Stimulated activated CD8-positive, alpha-beta memory T cell treated with anti-CD3 and anti-CD28 coated beads, Interleukin-12 subunit alpha, Interleukin-12 subunit beta, amount 100 ng/mL, for 4 hours (primary cell): ENCODE measurements around the gene UBE2D4.
"Not testable (repeated sequence)": the region's sequence is repeated elsewhere in the genome, so short reads cannot be mapped to it uniquely, and the experiment has no call there.

Experiments
- DNase-seq: peaks from one replicate; pipeline ENCODE4 v3.0.0-alpha.2; 2020; ENCODE audit warnings: low read depth

The UBE2D4 gene

DNA sequence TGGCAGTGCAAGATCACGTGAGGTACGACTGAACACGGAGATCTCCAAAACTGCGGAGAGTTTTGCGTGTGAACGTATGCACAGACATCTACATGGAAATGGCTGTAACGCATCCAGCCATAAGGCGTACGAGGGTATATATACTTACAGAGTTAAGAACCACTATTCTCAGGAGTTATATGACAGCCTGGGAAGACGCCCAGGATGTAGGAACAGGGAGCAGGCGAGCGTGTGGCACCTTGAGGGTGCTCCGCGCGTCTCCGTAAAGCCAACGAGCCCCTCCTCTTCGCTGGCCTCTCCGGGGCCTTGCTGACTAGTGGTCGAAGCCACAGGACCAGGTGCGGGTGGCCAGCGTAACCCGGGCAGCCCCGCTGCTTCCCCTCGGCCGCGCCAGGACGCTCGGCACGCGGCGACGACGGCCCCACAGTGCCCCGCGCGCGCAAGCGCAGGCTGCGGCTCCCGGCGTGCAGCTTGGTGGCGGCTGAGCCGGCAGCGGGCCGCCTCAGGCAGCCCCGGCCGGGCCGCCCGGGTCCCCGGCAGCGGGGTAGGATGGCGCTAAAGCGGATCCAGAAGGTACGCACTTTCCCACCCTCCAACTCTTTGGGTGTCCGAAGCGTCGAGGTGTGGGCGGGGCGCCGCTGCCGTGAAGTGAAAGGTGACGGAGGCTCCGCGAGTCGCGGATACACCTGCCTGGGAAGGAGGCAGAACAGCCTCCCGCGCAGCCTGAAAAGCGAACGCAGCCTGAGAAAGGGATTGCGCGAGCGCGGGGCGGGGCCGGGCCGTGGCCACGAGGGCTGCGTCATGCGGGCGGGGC is at the start of gene UBE2D4:
TSS of gene UBE2D4 (plus strand) at position 453 of the 814 bp plus-strand sequence. CDS start at position 550, 97 bp downstream.
- peak; percentile 85 for DNase-seq

DNA sequence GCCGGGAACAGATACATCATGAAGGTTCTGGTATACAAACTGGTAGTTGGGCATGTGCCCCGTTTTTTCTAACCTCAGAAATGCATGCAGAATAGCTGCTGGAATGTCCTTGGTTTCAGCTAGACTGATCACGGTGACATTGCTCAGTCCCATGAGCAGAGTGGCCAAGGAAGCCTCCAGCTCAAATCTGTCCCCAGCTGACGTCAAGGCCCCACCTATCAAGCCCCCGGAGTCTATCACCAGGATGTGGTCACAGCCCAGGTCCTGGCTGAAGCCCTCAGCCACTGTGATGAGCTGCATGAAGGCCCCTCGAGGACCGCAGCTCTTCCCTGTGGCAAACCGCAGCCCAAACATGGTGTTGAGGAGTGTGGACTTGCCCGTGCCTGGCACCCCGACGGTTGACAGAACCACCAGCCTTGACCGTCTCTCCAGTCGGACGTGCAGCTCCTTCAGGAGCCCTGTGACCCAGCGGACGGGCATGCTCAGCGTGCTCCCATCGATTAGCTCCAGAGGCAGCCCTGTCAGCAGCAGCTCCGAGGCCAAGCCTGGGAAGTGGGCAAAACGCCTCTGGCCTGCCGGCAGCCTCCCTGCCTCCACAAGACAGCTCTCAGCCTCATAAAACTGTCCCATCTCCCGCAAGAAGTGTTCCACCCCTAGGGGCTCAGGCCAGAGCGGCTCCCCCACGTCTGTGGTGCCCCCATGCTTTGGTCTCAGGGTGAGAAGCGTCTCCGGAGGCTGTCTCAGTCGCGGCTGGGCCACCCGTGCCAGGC is 49.1 kb upstream of the UBE2D4 start:
- DNase-seq: no peak

DNA sequence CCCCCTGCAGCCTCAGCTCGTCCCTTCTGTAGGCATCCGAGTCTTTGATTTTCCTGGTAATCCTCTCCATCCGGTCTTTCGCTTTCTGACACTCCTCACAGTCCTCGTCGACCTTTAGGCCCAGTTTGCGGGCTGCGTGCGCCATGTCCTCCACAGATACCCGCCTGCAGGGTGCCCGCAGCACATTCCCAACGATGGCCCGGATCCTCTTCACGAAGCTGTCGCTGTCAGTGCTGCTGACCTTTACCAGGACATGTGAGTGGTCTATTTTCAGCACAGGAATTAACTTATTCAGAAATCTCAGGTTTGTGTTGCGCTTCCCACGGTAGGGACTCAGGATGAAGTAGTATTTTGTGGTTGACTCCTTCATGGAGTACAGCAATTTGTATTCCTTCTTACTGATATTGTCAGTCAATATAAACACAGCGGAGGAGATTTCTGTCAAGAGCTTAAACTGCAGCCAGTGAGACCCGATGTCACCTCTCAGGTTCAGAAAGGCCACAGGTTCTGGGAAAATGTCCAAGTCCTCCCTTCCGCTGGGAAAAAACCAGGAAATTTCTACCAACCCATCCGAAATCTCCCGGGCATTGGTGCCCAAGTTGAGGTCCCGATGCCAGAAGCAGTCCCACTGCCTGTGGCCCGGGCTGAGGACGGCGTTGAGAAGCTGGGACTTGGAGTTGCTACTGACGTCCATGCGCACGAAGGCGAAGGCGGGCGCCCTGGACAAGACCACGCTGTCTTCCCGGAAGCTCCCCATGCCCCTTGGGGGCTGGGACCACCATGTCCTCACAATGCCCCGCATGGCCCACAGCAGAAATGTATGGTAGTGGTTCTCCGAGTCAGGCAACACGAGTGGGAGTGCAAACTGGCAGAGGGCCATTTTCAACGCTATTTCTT is 48.0 kb upstream of the UBE2D4 start:
- no peak for DNase-seq

DNA sequence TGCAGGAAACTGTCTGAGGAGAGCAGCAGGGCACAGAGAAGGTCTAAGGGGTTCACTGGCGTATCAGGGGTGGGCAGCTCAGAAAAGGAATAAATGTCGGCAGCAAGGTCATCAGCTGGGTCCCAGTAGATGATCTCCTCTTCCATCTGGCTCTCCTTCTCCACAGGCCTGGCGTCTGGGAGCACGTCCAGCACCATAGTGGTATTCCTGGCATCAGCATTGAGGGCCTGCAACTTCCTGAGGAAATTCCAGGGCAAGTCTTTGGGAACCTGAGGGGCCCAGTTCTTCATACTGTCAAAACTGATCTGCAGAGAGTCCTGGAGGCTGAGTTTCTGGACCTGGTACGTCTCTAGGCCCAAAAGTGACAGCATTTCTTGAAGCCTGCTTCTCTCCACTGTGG is 47.4 kb upstream of the UBE2D4 start:
- no peak for DNase-seq

DNA sequence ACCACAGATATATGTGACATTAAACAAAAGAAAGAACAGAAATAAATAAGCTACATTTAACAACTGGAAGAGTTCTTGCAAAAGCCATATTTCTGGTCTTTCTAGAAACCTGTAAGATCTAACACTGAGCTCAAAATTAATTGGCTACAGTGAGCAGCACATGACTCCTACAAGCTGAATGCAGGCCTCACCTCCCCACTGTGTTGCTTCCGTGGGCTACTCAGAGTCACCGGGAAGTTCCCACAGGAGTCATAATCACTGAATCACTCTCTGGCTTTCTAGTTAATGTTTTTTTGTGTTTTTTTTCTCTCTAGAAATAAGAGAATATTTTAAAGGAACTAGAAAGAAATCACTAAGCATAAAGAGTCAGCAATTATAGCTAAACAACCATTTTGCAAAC is 46.8 kb upstream of the UBE2D4 start:
- no peak for DNase-seq

DNA sequence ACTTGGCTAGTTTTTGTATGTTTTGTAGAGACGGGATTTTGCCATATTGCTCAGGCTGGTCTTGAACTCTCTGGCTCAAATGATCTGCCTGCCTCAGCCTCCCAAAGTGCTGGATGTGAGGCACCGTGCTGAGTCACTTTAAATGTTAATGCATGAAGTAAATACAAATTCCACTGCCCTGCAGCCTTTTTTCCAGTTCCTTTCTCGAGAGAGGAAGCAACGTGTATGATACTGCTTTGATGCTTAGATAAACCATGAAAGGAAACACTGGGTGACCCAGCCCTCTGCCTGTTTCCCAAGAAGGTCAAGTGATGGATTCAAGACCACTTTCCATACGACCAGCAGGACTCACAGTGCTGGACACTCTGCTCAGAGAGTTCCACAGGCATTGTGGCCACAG is 45.6 kb upstream of the UBE2D4 start:
- DNase-seq: no peak

DNA sequence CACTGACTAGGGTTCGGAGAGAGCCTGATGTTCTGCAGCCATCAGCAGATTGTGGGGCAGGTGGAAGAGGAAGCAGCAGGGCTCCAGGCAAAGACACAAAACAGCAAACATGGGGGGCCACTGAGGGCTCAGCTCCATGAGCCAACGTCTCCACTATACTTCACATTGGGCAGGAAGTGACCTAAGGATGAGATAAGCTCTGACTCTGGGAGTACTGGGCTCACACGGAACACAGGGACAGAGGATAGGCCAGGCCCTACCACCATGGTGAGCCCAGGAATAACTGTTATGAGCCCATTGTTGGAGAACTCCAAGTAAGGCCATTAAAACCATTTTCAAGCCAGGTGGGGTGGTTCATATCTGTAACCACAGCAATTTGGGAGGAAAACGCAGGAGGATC is 42.0 kb upstream of the UBE2D4 start:
- no peak for DNase-seq

DNA sequence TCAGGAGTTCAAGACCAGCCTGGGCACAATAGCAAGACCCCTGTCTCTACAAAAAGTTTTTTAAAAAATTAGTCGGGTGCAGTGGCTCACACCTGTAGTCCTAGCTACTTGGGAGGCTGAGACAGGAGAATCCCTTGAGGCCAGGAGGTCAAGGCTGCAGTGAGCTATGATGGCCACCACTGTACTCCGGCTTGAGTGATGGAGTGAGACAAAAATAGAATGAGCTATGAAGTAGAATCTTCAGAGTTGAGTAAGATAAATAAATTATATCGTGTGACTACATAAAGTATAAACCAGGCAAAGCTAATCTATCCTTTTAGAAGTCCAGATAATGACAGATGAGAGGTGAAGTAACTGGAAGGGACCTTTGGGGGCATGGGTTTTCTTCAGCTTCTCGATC is 41.6 kb upstream of the UBE2D4 start:
- no peak for DNase-seq

DNA sequence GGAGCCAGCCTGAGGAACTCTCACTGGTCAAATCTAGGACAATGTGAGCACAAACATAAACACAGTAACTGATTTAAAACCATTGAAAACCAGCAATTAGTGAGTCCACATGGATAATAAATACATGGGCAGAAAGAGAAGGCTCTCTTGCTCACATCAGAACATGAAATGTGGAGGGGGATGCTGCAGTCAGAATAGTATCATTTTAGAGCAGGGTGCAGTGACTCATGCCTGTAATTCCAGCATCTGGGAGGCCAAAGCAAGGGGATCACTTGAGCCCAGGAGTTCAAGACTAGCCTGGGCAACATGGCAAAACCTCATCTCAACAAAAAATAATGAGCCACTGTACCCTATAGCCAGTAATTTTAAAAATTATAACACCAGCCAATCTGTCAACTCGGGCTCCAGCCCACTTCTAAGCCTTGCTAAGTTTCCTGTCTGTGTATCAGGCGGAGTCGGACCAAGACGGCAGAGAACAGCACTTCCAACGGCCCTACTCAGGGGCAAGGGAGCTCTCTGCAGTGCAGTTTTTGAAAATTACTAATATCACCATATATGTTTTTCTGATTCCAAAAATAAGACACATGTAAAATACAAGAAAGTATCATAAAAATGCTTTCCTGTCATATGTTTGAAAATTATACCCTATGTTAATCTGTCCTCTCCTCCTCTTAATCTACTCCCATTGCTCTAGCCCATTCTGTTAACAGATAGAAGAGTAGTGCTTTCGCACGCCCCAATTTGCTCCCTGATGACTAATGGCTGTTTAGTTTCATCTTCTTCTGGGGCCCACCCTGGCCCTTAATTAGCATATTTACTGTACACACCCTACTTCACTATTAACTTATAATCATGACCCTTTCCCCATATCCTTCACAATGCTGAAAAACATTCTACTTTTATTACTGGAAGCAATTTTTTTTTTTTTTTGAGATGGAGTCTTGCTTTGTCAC is 37.0 kb upstream of the UBE2D4 start:
- DNase-seq: no peak

DNA sequence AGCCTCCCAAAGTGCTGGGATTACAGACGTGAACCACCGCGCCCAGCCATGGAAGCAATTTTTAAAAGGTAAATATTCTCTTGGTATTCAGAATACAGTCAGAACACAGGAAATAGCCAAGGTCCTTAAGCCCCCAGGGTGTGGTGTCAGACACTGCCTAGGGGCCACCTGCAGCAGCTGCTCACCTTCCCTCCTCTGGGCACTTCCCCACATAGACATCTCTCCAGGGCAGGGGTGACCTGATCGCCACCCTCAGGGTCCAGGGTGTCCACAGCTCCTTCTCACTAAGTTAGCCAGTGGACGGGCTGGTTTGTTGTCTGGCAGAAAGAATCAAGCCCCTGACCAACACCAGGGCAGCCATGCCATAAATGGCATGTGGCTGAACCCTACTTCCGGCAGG is 35.8 kb upstream of the UBE2D4 start:
- DNase-seq: no peak

DNA sequence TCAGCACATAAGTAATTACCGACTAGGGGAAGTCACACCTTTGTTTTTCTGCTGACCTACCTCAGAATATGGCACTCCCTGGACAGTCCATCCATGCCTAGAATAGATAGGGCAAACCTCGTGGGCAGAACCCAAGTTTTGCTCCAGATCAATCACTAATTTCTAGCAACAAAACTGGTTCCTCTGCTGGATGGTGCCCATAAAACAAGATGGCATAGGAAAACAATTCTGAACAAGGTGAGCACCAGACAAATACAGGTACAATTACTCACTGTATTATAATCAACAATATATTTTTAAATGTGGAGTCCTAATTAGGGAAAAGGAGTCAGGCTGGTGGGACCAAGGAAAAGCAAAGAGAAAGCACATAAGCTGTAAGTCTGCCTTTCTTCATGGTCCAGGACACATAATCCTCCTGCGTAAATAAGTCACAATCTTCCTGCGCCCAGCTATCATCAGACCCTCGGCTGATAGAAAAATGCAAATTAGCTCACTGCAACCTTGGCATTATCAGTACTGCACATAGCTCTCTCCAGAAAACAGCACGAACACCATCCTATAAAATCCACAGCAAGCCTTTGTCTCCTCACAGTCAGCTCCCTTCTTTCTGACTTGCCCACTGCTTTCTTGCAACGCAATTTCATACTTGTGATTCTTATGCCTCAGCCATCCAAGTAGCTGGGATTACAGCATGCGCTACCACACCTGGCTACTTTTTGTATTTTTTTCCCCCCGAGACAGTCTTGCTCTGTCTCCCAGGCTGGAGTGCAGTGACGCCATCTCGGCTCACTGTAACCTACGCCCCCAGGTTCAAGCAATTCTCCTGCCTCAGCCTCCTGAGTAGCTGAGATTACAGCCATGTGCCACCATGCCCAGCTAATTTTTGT is 34.9 kb upstream of the UBE2D4 start:
- no peak for DNase-seq

DNA sequence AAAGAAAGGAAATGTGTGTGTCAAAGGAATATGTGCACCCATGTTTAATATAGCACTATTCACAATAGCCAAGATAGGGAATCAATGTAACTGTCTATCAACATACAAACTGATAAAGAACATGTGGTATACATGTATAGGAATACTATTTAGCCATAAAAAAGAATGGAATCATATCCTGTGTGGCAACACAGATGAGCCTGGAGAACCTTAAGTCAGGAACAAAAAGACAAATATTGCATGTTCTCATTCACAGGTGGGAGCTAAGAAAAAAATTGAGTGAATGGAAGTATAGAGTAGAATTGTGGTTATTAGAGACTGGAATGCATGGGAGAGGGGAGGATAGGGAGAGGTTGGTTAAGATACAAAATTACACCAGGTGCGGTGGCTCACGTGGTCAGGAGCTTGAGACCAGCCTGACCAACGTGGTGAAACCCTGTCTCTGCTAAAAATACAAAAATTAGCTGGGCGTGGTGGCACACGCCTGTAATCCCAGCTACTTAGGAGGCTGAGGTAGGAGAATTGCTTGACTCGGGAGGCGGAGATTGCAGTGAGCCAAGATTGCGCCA is 30.3 kb upstream of the UBE2D4 start:
- no peak for DNase-seq

DNA sequence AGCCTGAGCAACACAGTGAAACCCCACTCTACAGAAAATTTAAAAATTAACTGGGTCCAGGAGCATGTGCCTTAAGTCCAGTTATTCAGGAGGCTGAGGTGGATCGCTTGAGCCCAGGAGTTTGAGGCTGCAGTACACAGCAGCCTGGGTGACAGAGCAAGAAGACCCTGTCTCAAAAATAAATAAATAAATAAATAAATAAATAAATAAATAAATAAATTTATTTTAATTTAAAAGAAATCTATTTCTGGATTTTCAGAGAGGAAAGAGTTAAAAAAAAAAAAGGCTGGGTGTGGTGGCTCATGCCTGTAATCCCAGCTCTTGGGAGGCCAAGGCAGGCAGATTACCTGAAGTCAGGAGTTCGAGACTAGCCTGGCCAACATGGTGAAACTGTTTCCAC is 27.7 kb upstream of the UBE2D4 start:
- not testable (repeated sequence) for DNase-seq

DNA sequence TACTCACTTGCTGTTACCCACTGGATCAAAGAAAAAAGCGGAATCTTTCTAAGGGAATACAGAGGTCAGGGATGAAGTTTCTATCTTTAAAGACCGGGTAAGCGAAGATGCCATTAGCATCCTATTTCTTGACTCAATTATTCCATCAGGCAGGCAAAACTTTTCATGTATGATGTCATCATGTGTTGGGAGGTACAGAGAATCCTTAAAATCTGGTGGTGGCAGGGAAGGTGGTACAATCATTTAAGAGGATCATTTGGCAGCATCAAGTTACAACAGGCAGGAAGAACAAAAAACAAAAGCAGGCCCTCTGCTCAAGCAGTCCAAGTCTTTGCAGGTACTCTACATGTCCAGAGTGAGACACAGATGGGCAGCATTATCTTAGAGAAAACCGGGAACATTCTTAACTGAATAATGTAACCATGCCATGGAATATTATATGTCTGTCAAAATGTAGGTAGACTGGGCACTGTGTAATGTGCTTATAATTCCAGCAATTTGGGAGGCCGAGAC is 23.6 kb upstream of the UBE2D4 start:
- no peak for DNase-seq

DNA sequence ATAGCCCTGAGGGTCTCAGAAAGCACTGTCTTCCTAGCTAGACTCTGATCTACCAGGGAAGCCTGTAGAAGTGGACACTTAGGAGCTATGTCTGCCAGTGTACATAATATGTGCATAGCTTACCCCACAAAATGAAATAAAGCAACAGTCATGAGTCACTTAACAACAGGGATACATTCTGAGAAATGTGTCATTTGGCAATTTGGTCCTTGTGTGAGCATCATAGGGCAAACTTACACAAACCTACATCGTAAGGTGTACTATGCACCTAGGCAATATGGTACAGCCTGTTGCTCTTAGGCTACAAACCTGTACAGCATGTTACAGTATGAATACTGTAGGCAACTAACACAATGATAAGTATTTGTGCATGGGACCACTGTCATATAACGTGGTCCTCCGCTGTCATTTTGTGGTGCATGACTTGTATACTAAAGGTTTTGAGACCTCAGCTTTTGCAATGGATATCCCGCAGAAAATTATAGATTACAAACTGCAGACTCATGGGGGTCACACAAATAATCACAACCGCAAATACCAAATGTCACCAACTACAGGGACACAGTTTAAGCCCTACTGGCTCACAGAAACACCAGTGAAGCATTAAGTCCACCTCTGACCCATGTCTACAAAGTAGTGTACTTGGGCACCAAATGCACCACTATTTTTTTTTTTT is 21.6 kb upstream of the UBE2D4 start:
- DNase-seq: no peak

DNA sequence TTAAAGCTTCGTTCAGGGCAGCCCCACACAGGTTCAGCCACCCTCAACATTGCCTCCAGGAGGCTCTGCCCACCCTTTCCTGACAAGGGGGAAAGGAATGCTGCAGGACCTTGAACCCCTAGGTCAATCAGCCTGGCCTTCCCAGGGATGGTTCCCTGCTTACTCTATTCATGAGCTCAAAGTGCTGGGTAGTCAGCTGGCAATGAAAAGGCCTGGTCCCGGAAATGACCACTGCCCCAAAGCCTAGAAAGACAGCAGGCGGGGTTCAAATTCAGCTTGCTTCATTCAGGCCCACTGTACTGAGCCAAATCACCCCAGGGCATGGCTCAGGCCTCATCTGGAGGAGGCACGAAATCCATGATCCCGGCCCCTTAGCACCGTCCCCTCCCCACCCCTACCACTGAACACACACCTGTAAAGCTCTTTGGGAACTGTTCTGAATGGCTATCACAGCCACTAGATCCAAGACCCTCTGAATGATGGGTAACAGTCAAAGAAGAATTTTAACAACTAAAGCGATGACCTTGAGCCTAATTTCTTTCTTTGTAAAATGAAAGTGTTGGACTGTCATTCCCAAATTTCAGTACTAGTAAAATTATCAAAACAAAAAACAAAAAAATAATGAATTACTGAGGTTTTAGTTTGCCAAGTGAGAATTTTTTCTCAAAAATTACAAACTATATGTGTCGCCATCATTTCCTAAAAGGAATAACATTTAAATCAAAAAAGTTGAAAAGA is 20.9 kb upstream of the UBE2D4 start:
- no peak for DNase-seq

DNA sequence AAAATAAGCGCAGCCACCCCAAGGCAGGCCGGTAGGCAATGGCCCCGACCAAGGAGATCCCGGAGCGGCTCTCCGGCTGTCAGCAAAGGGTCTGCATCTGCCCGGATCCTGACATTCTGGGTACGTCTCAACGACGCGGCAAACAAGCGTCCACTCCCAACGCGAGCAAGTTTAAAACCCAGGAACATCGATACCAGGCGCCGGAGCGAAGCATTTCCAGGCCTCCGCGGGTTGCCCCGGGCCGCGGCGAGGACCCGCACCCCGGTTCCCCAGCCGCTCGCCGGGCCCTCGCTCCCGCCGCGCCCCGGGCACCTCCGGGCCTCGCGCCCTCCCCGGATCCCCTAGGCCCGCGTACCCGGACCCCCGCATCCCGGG is 20.3 kb upstream of the UBE2D4 start:
- DNase-seq: no peak

DNA sequence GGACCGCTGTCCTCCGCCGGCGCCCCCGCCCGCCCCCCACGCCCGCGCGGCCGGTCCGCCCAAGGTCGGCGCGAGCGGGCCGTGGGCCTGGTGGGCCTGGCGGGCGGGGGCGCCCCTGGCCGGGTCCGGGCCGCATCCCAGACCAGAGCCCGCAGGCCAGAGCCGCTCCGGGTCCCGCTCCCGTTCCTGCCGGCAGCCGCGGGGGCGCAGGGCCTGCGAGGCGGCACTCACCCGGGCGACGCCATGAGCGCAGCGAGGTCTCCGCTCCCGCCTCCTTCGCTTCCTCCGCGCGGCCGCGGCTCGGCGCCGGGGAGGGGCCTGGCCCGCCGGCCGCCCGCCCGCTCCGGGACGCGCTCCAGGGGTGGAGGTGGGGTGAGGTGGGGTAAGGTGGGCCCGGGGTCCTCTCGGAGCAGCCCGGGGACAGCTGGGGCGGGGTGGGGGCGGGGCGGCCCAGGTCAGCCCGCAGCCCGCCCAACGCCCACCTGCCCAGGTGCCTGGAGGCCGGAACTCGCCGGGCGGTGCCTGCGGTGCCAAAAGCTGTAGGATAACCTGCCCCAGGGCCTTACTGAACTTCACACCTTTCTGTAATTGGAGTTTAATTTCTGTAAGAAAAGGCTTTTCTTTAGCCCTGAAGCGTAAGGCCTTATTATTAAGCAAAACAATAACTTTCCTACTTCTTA is 19.8 kb upstream of the UBE2D4 start, which contains the start of gene URGCP:
TSS of gene URGCP (minus strand) at position 266 of the 680 bp plus-strand sequence. CDS start at position 245, 21 bp downstream.
- DNase-seq: peak; percentile 32
